Measurements from ENCODE around the gene NLRP3. TPM values are rescaled to one million over a fixed set of nuclear protein-coding genes. Genes with fewer than 3 reads are reported as not detected.
"Not testable (repeated sequence)": the region's sequence is repeated elsewhere in the genome, so short reads cannot be mapped to it uniquely, and the experiment has no call there.

NLRP3 gene
- total and polyA plus RNA-seq, 9 of the 15 experiments (the other 6 are each of a cell fraction or from before 2014, with no cell fraction given), result not detected

GRCh38 chr1:247476328-247477058 lies 60.5 kb downstream of the NLRP3 start:
- H3K79me2 ChIP-seq (ENCODE audit: control insufficient read depth, insufficient read depth, low read length); CTCF ChIA-PET (ENCODE audit: low intra/inter-chr PET ratio); H3K9me1 ChIP-seq (ENCODE audit: control insufficient read depth, insufficient read depth, low read length); BruUV-seq (replicated peaks); H3K4me1 ChIP-seq (replicated peaks in 1 of 2; ENCODE audit: control insufficient read depth in 2 of 2, insufficient read depth in 2 of 2, low read length in 2 of 2); H3K36me3 ChIP-seq (ENCODE audit: control insufficient read depth, insufficient read depth, low read length); H3K9ac ChIP-seq (ENCODE audit: insufficient read depth in 1 of 2, low read depth in 2 of 2, low read length in 2 of 2); in situ Hi-C loops (cut with MboI); ATAC-seq; intact Hi-C loops (cut with micrococcal nuclease); H4K20me1 ChIP-seq (replicated peaks; ENCODE audit: control insufficient read depth, insufficient read depth, low read length); FAIRE-seq; H3K27ac ChIP-seq (ENCODE audit: extremely low read depth, low read depth, low read length); DNase-seq (ENCODE audit: extremely low read depth in 1 of 4, low spot score in 3 of 4); H3K4me3 ChIP-seq; H3K4me2 ChIP-seq (ENCODE audit: insufficient read depth, low read length); H2AFZ ChIP-seq (ENCODE audit: low read depth, low read length); H3K9me3 ChIP-seq (replicated peaks; ENCODE audit: control insufficient read depth, insufficient read depth, low read depth, low read length): not testable (repeated sequence)
- peaks cover 0 to 10% of the 10 kb centered on the region in 2 experiments; a peak in 2 of 5 replicates for H3K27me3 ChIP-seq (ENCODE audit: control insufficient read depth in 2 of 2, insufficient read depth in 2 of 2, low read length in 2 of 2)
- POLR2A ChIA-PET, result interaction anchor here (0.6 kb wide), 1 partner anchor 86 kb away, joined by 3 read pairs; no protein-coding TSS in a partner anchor
- WGBS (ENCODE audit: insufficient coverage, low coverage, missing lambda C conversion rate), result 5% methylated on average over 6 of the region's 6 CpGs

GRCh38 chr1:247482747-247483146 lies 66.8 kb downstream of the NLRP3 start:
- Histone ChIP-seq H3K36me3 (ENCODE audit: control insufficient read depth, insufficient read depth, low read length) (no peaks in the 10 kb centered on the region), H3K79me2 (ENCODE audit: control insufficient read depth, insufficient read depth, low read length) (no peaks in the 10 kb centered on the region), H3K4me3 (no peak overlapping the region), H3K9ac (ENCODE audit: insufficient read depth in 1 of 2, low read depth in 2 of 2, low read length in 2 of 2) (no peak overlapping the region), H3K4me1 (replicated peaks in 1 of 2; ENCODE audit: control insufficient read depth in 2 of 2, insufficient read depth in 2 of 2, low read length in 2 of 2) (no peaks in the 10 kb centered on the region; a peak in 1 of 5 replicates), H3K27ac (ENCODE audit: extremely low read depth, low read depth, low read length) (no peak overlapping the region), H2AFZ (ENCODE audit: low read depth, low read length) (no peak overlapping the region), H4K20me1 (replicated peaks; ENCODE audit: control insufficient read depth, insufficient read depth, low read length) (no peaks in the 10 kb centered on the region), H3K9me1 (ENCODE audit: control insufficient read depth, insufficient read depth, low read length) (no peaks in the 10 kb centered on the region), H3K27me3 (ENCODE audit: control insufficient read depth in 2 of 2, insufficient read depth in 2 of 2, low read length in 2 of 2) (peaks cover 0 to 10% of the 10 kb centered on the region in 2 experiments; a peak in 3 of 5 replicates), H3K9me3 (replicated peaks; ENCODE audit: control insufficient read depth, insufficient read depth, low read depth, low read length) (no peaks in the 10 kb centered on the region), H3K4me2 (ENCODE audit: insufficient read depth, low read length) (no peak overlapping the region)
- no peak for DNase-seq (ENCODE audit: extremely low read depth in 1 of 4, low spot score in 3 of 4)
- in situ Hi-C loops (cut with MboI), result no loop called here
- WGBS (ENCODE audit: insufficient coverage, low coverage, missing lambda C conversion rate), result 0% methylated on average over 1 of the region's 1 CpG
- ChIA-PET CTCF (ENCODE audit: low intra/inter-chr PET ratio) (no interaction called here), POLR2A (interaction anchor here (0.7 kb wide), 1 partner anchor 52 kb away, joined by 3 read pairs; no protein-coding TSS in a partner anchor)
- FAIRE-seq, result no peak
- no TSS peak for BruUV-seq (replicated peaks)
- intact Hi-C loops (cut with micrococcal nuclease), result no loop called here
- TF ChIP-seq ZNF277 (CRISPR knock-in tag; IDR thresholded peaks at IDR 0.05; ENCODE audit: borderline replicate concordance), result no peak
- TF ChIP-seq SMARCE1 (IDR thresholded peaks at IDR 0.05), result no peak
- TF ChIP-seq FUS (optimal IDR thresholded peaks at IDR 0.05; ENCODE audit: low read depth, low read length), result no peak
- TF ChIP-seq ESRRA (IDR thresholded peaks at IDR 0.05; ENCODE audit: borderline replicate concordance, low read depth), result no peak
- TF ChIP-seq HMBOX1 (IDR thresholded peaks at IDR 0.05), result no peak
- ATAC-seq, result no peak

Data from K562 (cell line).